ENCODE results near the gene HSPA14.

DNA sequence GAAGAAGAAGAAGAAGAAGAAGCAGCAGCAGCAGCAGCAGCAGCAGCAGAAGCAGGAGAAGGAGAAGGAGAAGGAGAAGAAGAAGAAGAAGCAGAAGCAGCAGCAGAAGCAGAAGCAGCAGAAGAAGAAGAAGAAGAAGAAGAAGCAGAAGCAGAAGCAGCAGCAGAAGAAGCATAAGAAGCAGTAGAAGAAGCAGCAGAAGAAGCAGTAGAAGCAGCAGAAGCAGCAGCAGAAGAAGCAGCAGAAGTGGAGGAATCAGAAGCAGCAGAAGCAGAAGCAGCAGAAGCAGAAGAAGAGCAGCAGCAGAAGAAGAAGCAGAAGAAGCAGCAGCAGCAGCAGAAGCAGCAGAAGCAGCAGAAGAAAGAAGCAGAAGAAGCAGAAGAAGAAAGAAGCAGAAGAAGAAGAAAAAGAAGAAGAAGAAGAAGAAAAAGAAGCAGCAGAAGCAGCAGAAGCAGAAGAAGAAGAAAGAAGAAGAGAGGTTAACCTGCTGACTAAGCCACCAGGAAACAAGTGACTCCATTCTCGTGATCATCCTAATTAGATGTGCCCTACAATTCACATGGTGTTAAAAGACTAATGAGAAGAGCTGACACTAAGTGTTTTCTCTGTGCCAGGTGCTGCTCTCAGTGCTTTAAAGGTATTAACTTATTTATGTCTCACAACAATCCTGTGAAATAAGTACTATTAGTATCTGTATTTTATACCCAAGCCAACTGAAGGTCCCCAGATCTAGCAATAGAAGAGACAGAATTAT, 11.9 kb upstream of the HSPA14 start:
- TF ChIP-seq POLR2A (IDR thresholded peaks at IDR 0.05; ENCODE audit: low read depth, low read length): no peak
- TF ChIP-seq TAF1 (IDR thresholded peaks at IDR 0.05; ENCODE audit: low read depth, low read length): no peak
- no peak for TF ChIP-seq POLR2AphosphoS5 (IDR thresholded peaks at IDR 0.05; ENCODE audit: low read depth, low read length)
- TF ChIP-seq SPI1 (IDR thresholded peaks at IDR 0.05; ENCODE audit: low read depth, low read length): no peak

Data from GM12891 (cell line).